Muscle layer of duodenum (tissue), 2 donors: Measurements from ENCODE around the gene DNASE1.
A peak's percentile ranks its signal among the peaks of the same experiment; 100 is the strongest.
"Not testable (repeated sequence)": the region's sequence is repeated elsewhere in the genome, so short reads cannot be mapped to it uniquely, and the experiment has no call there.

ENCODE experiments used
- H3K27ac ChIP-seq: one replicate; pipeline ENCODE4 v1.7.0; 2013; ENCODE audit warnings: mild to moderate bottlenecking, low read length
- H3K27me3 ChIP-seq: one replicate; pipeline ENCODE4 v1.7.0; 2013; ENCODE audit warnings: low read depth, mild to moderate bottlenecking, control low read depth, low read length
- H3K36me3 ChIP-seq, 2 donors: one replicate each; pipeline ENCODE4 v1.7.0; 2013; ENCODE audit warnings: low read length in 2 of 2, control low read depth in 1 of 2, mild to moderate bottlenecking in 1 of 2; ENCODE audit not compliant: insufficient read depth in 2 of 2, control insufficient read depth in 1 of 2
- H3K4me1 ChIP-seq, 2 donors: one replicate each; pipeline ENCODE4 v1.7.0; 2013; ENCODE audit warnings: low read length in 2 of 2, mild to moderate bottlenecking in 2 of 2, control low read depth in 1 of 2, moderate library complexity in 1 of 2; ENCODE audit not compliant: insufficient read depth in 2 of 2, control insufficient read depth in 1 of 2
- H3K4me3 ChIP-seq, 2 donors: one replicate each; pipeline ENCODE4 v1.7.0; 2013; ENCODE audit warnings: low read length in 2 of 2, low read depth in 1 of 2, mild to moderate bottlenecking in 1 of 2
- H3K9me3 ChIP-seq, 2 donors: one replicate each; pipeline ENCODE4 v1.7.0; 2013; ENCODE audit warnings: low read length in 2 of 2, control low read depth in 1 of 2, mild to moderate bottlenecking in 1 of 2; ENCODE audit not compliant: control insufficient read depth in 1 of 2
- donor health status: healthy.

The DNASE1 gene, protein sequence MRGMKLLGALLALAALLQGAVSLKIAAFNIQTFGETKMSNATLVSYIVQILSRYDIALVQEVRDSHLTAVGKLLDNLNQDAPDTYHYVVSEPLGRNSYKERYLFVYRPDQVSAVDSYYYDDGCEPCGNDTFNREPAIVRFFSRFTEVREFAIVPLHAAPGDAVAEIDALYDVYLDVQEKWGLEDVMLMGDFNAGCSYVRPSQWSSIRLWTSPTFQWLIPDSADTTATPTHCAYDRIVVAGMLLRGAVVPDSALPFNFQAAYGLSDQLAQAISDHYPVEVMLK

GRCh38 chr16:3654249-3654991, at the start of gene DNASE1:
Gene DNASE1 (plus strand): TSS chr16:3654691. CDS start chr16:3655374, 683 bp downstream.
- Histone ChIP-seq H3K36me3 (peaks cover 30 to 65% of the 10 kb centered on the region in 2 donors), H3K27me3 (no peaks in the 10 kb centered on the region), H3K4me3 (peak within 1 kb of the TSS in 1 of 2 donors; percentile 56), H3K27ac (peak within 1 kb of the TSS; percentile 83), H3K9me3 (no peaks in the 10 kb centered on the region), H3K4me1 (no peaks in the 10 kb centered on the region)

DNA sequence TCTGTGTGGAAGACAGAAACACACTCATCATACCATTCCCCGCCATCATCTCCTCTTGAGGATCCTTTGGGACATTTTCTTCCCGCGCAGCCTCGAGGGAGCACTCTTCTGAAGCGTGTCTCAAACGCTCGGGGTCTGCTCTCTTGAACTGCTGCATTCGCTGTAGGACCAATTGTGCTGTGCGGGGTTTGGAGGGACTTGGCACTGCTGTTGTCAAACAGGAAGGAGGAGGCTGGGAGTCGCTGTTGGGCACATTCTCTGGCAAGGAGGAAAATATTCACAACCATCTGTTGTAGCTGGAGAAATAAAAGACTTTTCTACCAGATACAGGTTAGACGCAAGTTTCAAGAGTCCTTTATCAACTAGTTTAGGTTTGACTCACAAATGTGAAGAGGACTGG, 48.0 kb upstream of the DNASE1 start:
- H3K27me3 ChIP-seq = no peaks in the 10 kb centered on the region
- no peaks in the 10 kb centered on the region for H3K4me1 ChIP-seq
- H3K36me3 ChIP-seq = peaks cover 11 to 21% of the 10 kb centered on the region in 2 donors
- H3K9me3 ChIP-seq = no peaks in the 10 kb centered on the region
- no peak overlapping the region for H3K27ac ChIP-seq
- H3K4me3 ChIP-seq = no peak overlapping the region

DNA sequence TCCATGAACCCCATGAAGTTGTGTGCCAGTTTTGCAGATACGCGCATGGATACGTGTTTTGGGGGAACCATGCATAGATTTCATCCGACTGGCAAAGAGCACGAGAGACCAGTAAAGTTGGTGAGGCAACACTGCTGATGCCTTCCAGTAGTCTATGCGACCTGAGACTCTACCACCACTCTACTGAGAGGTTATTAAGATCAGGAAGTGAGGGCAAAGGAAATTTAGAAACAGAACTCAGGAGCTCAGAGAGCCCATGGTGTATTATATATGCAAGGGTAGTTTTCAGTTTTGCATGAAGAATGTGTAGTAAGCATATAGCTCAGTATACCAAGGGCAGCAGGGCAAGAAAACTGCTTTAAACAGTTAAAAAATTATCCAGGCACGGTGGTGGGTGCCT, 47.3 kb upstream of the DNASE1 start:
- peaks cover 3 to 14% of the 10 kb centered on the region in 2 donors for H3K36me3 ChIP-seq
- H3K4me1 ChIP-seq = peaks cover 0 to 2% of the 10 kb centered on the region in 2 donors
- no peaks in the 10 kb centered on the region for H3K27me3 ChIP-seq
- no peaks in the 10 kb centered on the region for H3K9me3 ChIP-seq
- no peak overlapping the region for H3K27ac ChIP-seq
- no peak overlapping the region for H3K4me3 ChIP-seq

- peaks cover 0 to 9% of the 10 kb centered on the region in 2 donors for H3K36me3 ChIP-seq
- no peak overlapping the region for H3K27ac ChIP-seq
- H3K27me3 ChIP-seq = no peaks in the 10 kb centered on the region
- H3K9me3 ChIP-seq = no peaks in the 10 kb centered on the region
- no peak overlapping the region for H3K4me3 ChIP-seq
- peaks cover under 1 to 7% of the 10 kb centered on the region in 2 donors for H3K4me1 ChIP-seq
Observed at GRCh38 chr16:3607634-3608033, 46.9 kb upstream of the DNASE1 start.

DNA sequence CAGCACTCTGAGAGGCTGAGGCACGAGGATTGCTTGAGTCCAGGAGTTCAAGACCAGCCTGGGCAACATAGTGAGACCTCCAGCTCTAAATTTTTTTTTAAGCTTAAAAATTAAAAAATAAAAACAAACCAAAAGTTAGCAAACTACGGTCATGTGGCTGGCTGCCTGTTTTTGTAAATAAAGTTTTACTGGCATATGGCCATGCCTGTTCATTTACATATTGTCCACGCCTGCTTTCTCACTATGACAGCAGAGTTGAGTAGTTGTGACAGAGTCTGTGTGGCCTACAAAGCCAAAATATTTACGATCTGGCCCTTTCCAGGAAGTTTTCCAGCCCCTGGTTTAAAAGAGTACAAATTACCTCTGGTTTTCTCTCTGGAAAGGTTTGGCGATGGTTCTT, 46.4 kb upstream of the DNASE1 start:
- Histone ChIP-seq H3K4me1 (peaks cover 5 to 11% of the 10 kb centered on the region in 2 donors), H3K4me3 (no peak overlapping the region), H3K27ac (no peak overlapping the region), H3K27me3 (no peaks in the 10 kb centered on the region), H3K36me3 (peaks cover 0 to 6% of the 10 kb centered on the region in 2 donors), H3K9me3 (no peaks in the 10 kb centered on the region)

GRCh38 chr16:3608976-3609375, 45.5 kb upstream of the DNASE1 start:
- H3K27me3 ChIP-seq, H3K36me3 ChIP-seq, H3K27ac ChIP-seq, H3K9me3 ChIP-seq, H3K4me3 ChIP-seq: not testable (repeated sequence)
- peaks cover 5 to 11% of the 10 kb centered on the region in 2 donors for H3K4me1 ChIP-seq

DNA sequence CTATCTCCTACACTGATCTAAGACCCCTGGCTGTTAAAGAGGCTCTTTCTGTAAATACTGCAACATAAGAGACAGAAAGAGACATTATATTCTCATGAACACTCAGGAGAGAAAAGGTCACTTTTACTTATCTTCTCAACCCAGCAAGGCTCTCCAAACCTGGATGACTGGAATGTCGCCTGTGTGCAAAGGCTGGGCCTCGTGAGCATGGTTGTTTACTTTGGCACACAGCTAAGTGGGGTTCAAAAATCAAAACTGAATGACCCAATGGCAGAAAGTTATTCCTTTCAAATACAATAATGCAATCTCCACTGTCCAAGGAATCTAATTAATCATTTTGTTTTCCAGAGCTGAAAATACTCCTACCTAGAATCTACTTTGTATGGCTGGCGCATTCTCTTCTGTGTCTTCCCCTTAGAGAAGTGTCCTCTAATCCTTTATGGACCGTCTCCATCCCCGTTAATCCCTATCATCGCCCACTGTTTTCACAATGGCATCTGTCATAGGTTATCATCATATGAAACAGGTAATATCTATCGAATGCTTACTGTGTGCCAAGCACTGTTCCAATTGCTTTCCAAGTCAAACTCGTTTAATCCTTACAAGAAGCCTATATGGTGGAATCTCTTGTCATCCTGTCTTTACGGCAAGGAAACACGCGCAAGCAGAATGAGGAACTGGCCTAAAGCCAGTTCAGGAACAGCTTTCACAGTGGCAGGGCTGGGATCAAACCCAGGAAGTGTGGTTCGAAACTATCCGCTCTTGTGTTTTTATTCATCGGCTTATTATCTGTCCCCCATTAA, 44.4 kb upstream of the DNASE1 start:
- H3K27ac ChIP-seq = no peak overlapping the region
- peak overlapping the region; percentile 94 to 95 for H3K4me3 ChIP-seq
- peaks cover 5 to 11% of the 10 kb centered on the region in 2 donors for H3K4me1 ChIP-seq
- H3K27me3 ChIP-seq = no peaks in the 10 kb centered on the region
- H3K9me3 ChIP-seq = no peaks in the 10 kb centered on the region
- H3K36me3 ChIP-seq = no peaks in the 10 kb centered on the region

GRCh38 chr16:3610698-3611145, 43.8 kb upstream of the DNASE1 start:
- peaks cover 5 to 11% of the 10 kb centered on the region in 2 donors for H3K4me1 ChIP-seq
- H3K27ac ChIP-seq = peak overlapping the region; percentile 48
- no peaks in the 10 kb centered on the region for H3K27me3 ChIP-seq
- H3K9me3 ChIP-seq = no peaks in the 10 kb centered on the region
- peak overlapping the region; percentile 94 to 95 for H3K4me3 ChIP-seq
- no peaks in the 10 kb centered on the region for H3K36me3 ChIP-seq

- H3K27ac ChIP-seq = peak within 1 kb of the TSS; percentile 79
- H3K4me3 ChIP-seq = peak within 1 kb of the TSS; percentile 94 to 95
- H3K4me1 ChIP-seq = peaks cover 5 to 11% of the 10 kb centered on the region in 2 donors
- no peaks in the 10 kb centered on the region for H3K9me3 ChIP-seq
- no peaks in the 10 kb centered on the region for H3K36me3 ChIP-seq
- H3K27me3 ChIP-seq = no peaks in the 10 kb centered on the region
Observed at GRCh38 chr16:3611146-3611975, 43.1 kb upstream of the DNASE1 start, which contains the start of gene SLX4. Gene SLX4 (minus strand): TSS chr16:3611606. CDS start chr16:3608964, 2,642 bp downstream.

GRCh38 chr16:3612510-3613466, 41.7 kb upstream of the DNASE1 start:
- Histone ChIP-seq H3K27me3 (no peaks in the 10 kb centered on the region), H3K4me3 (peak overlapping the region; percentile 33 to 95), H3K9me3 (no peaks in the 10 kb centered on the region), H3K36me3 (no peaks in the 10 kb centered on the region), H3K27ac (no peak overlapping the region), H3K4me1 (peaks cover 5 to 11% of the 10 kb centered on the region in 2 donors)
